Astrocyte (in vitro differentiated cells and primary cell): ENCODE results near the gene NUDT14. TPM values are rescaled to one million over a fixed set of nuclear protein-coding genes. Genes with fewer than 3 reads are reported as not detected.

Experiments used
- DNase-seq: peaks from one replicate; pipeline ENCODE4 v3.0.0-alpha.2; 2010; ENCODE audit warnings: low read depth
- FAIRE-seq: peaks from 2 replicates; lab custom pipeline; 2011; peaks lifted over from hg19 to GRCh38; lab: Jason Lieb, UNC
- H2AFZ ChIP-seq: 2 replicates; pipeline ENCODE4 v1.6.0; 2012; ENCODE audit warnings: low read depth, low read length, inconsistent platforms
- H3K27ac ChIP-seq: 2 replicates; pipeline ENCODE4 v1.5.1; 2011; ENCODE audit warnings: low read depth, low read length, inconsistent platforms
- H3K27me3 ChIP-seq: 2 replicates; pipeline ENCODE4 v1.6.0; 2011; ENCODE audit warnings: low read length, inconsistent platforms; ENCODE audit not compliant: insufficient read depth
- H3K36me3 ChIP-seq: 2 replicates; pipeline ENCODE4 v1.5.1; 2011; ENCODE audit warnings: low read length, inconsistent platforms; ENCODE audit not compliant: insufficient read depth
- H3K4me1 ChIP-seq: 2 replicates; pipeline ENCODE4 v1.5.1; 2011; ENCODE audit warnings: low read length, inconsistent platforms; ENCODE audit not compliant: insufficient read depth
- H3K4me2 ChIP-seq: 2 replicates; pipeline ENCODE4 v1.6.0; 2012; ENCODE audit warnings: low read length, inconsistent platforms
- H3K4me3 ChIP-seq: 2 replicates; pipeline ENCODE4 v1.5.1; 2011; ENCODE audit warnings: low read depth, mild to moderate bottlenecking, low read length, inconsistent platforms; ENCODE audit not compliant: insufficient read depth
- H3K79me2 ChIP-seq: 2 replicates; pipeline ENCODE4 v1.6.0; 2012; ENCODE audit warnings: mild to moderate bottlenecking, low read length, inconsistent platforms; ENCODE audit not compliant: insufficient read depth
- H3K9ac ChIP-seq: 2 replicates; pipeline ENCODE4 v1.6.0; 2012; ENCODE audit warnings: mild to moderate bottlenecking, low read length, inconsistent platforms
- H3K9me3 ChIP-seq: 2 replicates; pipeline ENCODE4 v1.5.1; 2012; ENCODE audit warnings: low read depth, mild to moderate bottlenecking, low read length, inconsistent platforms; ENCODE audit not compliant: insufficient read depth
- H4K20me1 ChIP-seq: 2 replicates; pipeline ENCODE4 v1.6.0; 2012; ENCODE audit warnings: low read length, inconsistent platforms; ENCODE audit not compliant: insufficient read depth
- H3K27ac Mint-ChIP-seq: one replicate; pipeline ENCODE4 v1.8.0; 2021; ENCODE audit warnings: mild to moderate bottlenecking, mixed read lengths; ENCODE audit not compliant: unreplicated experiment
- H3K27me3 Mint-ChIP-seq: one replicate; pipeline ENCODE4 v1.8.0; 2021; ENCODE audit warnings: low read depth, mixed read lengths; ENCODE audit not compliant: unreplicated experiment
- H3K36me3 Mint-ChIP-seq: one replicate; pipeline ENCODE4 v1.8.0; 2021; ENCODE audit warnings: low read depth, mixed read lengths; ENCODE audit not compliant: unreplicated experiment
- H3K4me1 Mint-ChIP-seq: one replicate; pipeline ENCODE4 v1.8.0; 2021; ENCODE audit warnings: low read depth, mixed read lengths; ENCODE audit not compliant: unreplicated experiment
- H3K4me3 Mint-ChIP-seq: one replicate; pipeline ENCODE4 v1.8.0; 2021; ENCODE audit warnings: mild to moderate bottlenecking, moderate library complexity, mixed read lengths; ENCODE audit not compliant: unreplicated experiment
- H3K9me3 Mint-ChIP-seq: one replicate; pipeline ENCODE4 v1.8.0; 2021; ENCODE audit warnings: mild to moderate bottlenecking, mixed read lengths; ENCODE audit not compliant: unreplicated experiment
- EZH2 ChIP-seq: IDR thresholded peaks from 2 replicates; pipeline ENCODE4 v1.6.1; 2012; ENCODE audit warnings: mild to moderate bottlenecking, low read length, inconsistent platforms; ENCODE audit not compliant: insufficient read depth
- total RNA-seq: library from RNA; stranded (reverse); gene quantifications from 2 replicates; pipeline ENCODE4 v1.2.1, GENCODE V29; 2021
- TF ChIP-seq, protein P1 (sequence below): IDR thresholded peaks from 2 replicates; pipeline ENCODE4 v1.5.1; 2011; ENCODE audit warnings: low read depth, mild to moderate bottlenecking, inconsistent platforms, low read length, moderate library complexity; ENCODE audit not compliant: insufficient read depth

Gene NUDT14
- total RNA-seq, 1 donor from 2014 or later: 17.5 TPM

DNA sequence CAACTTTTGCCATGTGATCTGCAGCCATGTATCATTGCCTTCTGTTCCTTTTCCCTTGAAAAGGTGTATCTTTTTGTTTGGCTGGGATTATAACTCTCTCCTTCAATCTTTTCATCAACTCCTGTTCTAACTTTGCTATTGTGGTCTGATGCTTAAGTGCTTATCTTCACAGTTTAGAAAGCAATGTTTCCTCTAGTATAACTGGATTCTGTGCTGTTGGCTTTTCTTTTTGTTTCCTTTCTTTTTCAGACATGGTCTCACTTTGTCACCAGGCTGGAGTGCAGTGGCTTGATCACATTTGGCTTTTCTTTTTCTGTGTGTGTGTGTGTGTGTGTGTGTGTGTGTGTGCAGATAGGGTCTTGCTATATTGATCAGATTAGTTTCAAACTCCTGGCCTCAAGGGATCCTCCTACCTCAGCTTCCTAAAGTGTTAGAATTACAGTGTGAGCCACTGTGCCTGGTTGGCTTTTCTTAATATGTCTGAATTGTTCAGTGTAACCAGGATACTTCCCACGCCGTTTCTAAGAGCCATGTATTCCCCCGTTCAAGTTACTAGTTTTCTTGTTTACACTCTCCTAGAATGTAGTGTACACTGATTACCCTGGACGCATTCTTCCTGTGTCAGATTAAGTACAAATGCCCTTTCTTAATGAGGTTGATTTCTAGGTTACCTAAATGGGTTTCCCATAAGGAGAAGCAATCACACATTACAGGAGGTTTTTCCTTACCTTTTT is 48.0 kb downstream of the NUDT14 start:
- FAIRE-seq (no peak), DNase-seq (no peak)

DNA sequence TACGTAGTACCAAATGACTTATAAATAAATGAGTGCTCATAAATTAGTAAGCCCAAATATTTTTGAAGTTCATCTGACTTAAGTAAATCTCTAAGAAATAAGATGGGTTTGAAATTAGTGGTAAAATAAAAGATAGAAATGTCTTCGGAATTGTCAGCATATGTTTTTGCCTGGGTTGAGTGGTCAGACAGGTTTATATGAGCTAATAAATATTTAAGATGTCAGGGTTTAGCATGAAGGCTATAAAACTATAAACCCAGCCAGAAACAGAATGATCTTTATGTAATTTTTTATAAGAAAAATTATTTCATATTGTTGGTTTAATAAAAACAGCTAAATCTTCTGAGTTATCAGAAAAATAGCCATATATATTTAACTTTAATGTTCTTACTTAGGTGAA is 49.9 kb downstream of the NUDT14 start:
- no peak overlapping the region for H3K4me3 ChIP-seq
- DNase-seq (no peak), FAIRE-seq (no peak)
- no peaks in the 10 kb centered on the region for H3K9me3 ChIP-seq
- no peaks in the 10 kb centered on the region for H3K4me1 Mint-ChIP-seq
- no peak overlapping the region for H3K4me3 Mint-ChIP-seq
- no peaks in the 10 kb centered on the region for H3K4me1 ChIP-seq
- peaks cover 2% of the 10 kb centered on the region for H3K36me3 Mint-ChIP-seq
- H3K36me3 ChIP-seq: no peaks in the 10 kb centered on the region
- H2AFZ ChIP-seq: no peak overlapping the region
- H3K27me3 Mint-ChIP-seq: peaks cover 19% of the 10 kb centered on the region
- TF ChIP-seq, protein P1, sequence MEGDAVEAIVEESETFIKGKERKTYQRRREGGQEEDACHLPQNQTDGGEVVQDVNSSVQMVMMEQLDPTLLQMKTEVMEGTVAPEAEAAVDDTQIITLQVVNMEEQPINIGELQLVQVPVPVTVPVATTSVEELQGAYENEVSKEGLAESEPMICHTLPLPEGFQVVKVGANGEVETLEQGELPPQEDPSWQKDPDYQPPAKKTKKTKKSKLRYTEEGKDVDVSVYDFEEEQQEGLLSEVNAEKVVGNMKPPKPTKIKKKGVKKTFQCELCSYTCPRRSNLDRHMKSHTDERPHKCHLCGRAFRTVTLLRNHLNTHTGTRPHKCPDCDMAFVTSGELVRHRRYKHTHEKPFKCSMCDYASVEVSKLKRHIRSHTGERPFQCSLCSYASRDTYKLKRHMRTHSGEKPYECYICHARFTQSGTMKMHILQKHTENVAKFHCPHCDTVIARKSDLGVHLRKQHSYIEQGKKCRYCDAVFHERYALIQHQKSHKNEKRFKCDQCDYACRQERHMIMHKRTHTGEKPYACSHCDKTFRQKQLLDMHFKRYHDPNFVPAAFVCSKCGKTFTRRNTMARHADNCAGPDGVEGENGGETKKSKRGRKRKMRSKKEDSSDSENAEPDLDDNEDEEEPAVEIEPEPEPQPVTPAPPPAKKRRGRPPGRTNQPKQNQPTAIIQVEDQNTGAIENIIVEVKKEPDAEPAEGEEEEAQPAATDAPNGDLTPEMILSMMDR: no peak
- no peaks in the 10 kb centered on the region for H4K20me1 ChIP-seq
- no peak overlapping the region for H3K27ac ChIP-seq
- H3K9ac ChIP-seq: no peak overlapping the region
- H3K79me2 ChIP-seq: no peaks in the 10 kb centered on the region
- peaks cover 11% of the 10 kb centered on the region for H3K9me3 Mint-ChIP-seq
- H3K27me3 ChIP-seq: peaks cover 21% of the 10 kb centered on the region
- H3K27ac Mint-ChIP-seq: no peak overlapping the region
- no peak overlapping the region for H3K4me2 ChIP-seq

More for the DNA sequence above, 48.0 kb downstream of the NUDT14 start:
- Mint-ChIP-seq H3K4me1 (no peaks in the 10 kb centered on the region), H3K27ac (no peak overlapping the region), H3K27me3 (peaks cover 10% of the 10 kb centered on the region), H3K9me3 (peaks cover 15% of the 10 kb centered on the region), H3K4me3 (no peak overlapping the region), H3K36me3 (peaks cover 2% of the 10 kb centered on the region)
- Histone ChIP-seq H4K20me1 (no peaks in the 10 kb centered on the region), H3K27me3 (peaks cover 15% of the 10 kb centered on the region), H3K27ac (no peak overlapping the region), H3K4me1 (no peaks in the 10 kb centered on the region), H3K4me3 (no peak overlapping the region), H3K36me3 (no peaks in the 10 kb centered on the region), H3K9me3 (no peaks in the 10 kb centered on the region), H3K4me2 (no peak overlapping the region), H2AFZ (no peak overlapping the region), H3K79me2 (no peaks in the 10 kb centered on the region), H3K9ac (no peak overlapping the region)
- no peak for TF ChIP-seq EZH2
- TF ChIP-seq, protein P1: no peak

DNA sequence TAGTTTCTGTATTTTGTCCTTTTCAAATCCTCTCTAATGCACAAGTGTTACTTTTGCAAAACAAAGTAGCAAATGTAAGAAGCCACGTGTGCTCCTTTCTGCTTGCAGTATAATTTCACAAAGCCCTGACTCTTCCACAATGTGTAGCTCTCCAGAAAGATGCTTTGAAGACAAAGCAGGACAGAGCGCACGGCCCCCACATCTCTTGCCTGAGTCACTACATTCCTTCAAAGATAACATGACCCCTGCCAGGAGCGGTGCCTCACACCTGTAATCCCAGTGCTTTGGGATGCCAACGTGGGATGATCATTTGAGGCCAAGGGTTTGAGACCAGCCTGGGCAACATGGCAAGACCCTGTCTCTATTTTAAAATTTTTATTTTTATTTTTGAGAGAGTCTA is 53.1 kb downstream of the NUDT14 start:
- no peak overlapping the region for H3K4me2 ChIP-seq
- no peak overlapping the region for H3K4me3 Mint-ChIP-seq
- TF ChIP-seq, protein P1: no peak
- no peak for TF ChIP-seq EZH2
- H3K27ac Mint-ChIP-seq: no peak overlapping the region
- peaks cover 50% of the 10 kb centered on the region for H3K27me3 Mint-ChIP-seq
- no peaks in the 10 kb centered on the region for H4K20me1 ChIP-seq
- H3K36me3 Mint-ChIP-seq: peaks cover 2% of the 10 kb centered on the region
- H2AFZ ChIP-seq: no peak overlapping the region
- H3K27ac ChIP-seq: no peak overlapping the region
- no peak overlapping the region for H3K4me3 ChIP-seq
- no peak for FAIRE-seq
- peaks cover 27% of the 10 kb centered on the region for H3K27me3 ChIP-seq
- H3K9me3 Mint-ChIP-seq: peaks cover 19% of the 10 kb centered on the region
- no peaks in the 10 kb centered on the region for H3K36me3 ChIP-seq
- DNase-seq: no peak
- no peaks in the 10 kb centered on the region for H3K4me1 Mint-ChIP-seq
- H3K9ac ChIP-seq: no peak overlapping the region
- H3K9me3 ChIP-seq: no peaks in the 10 kb centered on the region
- no peaks in the 10 kb centered on the region for H3K79me2 ChIP-seq
- H3K4me1 ChIP-seq: no peaks in the 10 kb centered on the region
